ENCODE data around the gene XYLT1.

Gene XYLT1

DNA sequence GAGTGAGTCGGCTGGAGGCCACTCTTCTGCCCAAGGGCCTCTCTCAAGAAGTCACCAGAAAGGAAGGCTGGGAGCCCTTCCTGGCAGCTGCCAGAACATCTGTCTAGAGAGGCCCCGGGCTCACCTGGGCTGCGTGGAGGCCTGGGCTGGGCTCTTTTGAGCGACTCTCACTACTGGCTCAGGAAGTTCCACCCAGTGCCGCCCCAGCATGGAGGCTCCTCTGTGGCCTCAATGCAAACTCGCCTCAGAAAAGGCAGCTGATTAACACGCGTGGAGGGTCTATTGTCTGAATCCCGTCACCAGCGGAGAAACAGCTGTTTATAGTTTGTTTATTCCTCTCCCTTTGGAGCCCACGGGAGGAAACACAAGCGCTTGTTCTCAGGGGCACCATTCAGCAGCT lies 25.3 kb downstream of the XYLT1 start:
- H3F3A ChIP-seq (ENCODE audit: control insufficient read depth, insufficient read depth) = peaks cover 10% of the 10 kb centered on the region
- H3K4me2 ChIP-seq (ENCODE audit: low read length) = no peak overlapping the region
- H3K27me3 ChIP-seq (ENCODE audit: control insufficient read depth, low read length) = no peaks in the 10 kb centered on the region
- H3K4me1 ChIP-seq (ENCODE audit: control insufficient read depth, low read length) = peaks cover 50% of the 10 kb centered on the region
- TF ChIP-seq CTCF (IDR thresholded peaks at IDR 0.05; ENCODE audit: low read depth, low read length, poor library complexity, severe bottlenecking) = no peak
- TF ChIP-seq EZH2phosphoT487 (IDR thresholded peaks at IDR 0.05; ENCODE audit: borderline replicate concordance, low read length) = no peak
- H4K20me1 ChIP-seq (ENCODE audit: control insufficient read depth, insufficient read depth, low read depth, low read length) = no peaks in the 10 kb centered on the region
- H3K4me3 ChIP-seq (ENCODE audit: low read length) = no peak overlapping the region
- peaks cover 23% of the 10 kb centered on the region for H3K79me2 ChIP-seq (ENCODE audit: control insufficient read depth, low read length)
- no peak overlapping the region for H3K27ac ChIP-seq (ENCODE audit: low read depth, low read length)
- H3K36me3 ChIP-seq (ENCODE audit: control insufficient read depth, low read length) = peaks cover 10% of the 10 kb centered on the region; the same call in 1 of the 2 replicates
- no peaks in the 10 kb centered on the region for H3K9me2 ChIP-seq (replicated peaks; ENCODE audit: control insufficient read depth, low read length)
- H3K9me3 ChIP-seq (ENCODE audit: control insufficient read depth, insufficient read depth, low read length) = no peaks in the 10 kb centered on the region

- Histone ChIP-seq H3K4me2 (ENCODE audit: low read length) (no peak overlapping the region), H3K9me3 (ENCODE audit: control insufficient read depth, insufficient read depth, low read length) (no peaks in the 10 kb centered on the region), H4K20me1 (ENCODE audit: control insufficient read depth, insufficient read depth, low read depth, low read length) (no peaks in the 10 kb centered on the region), H3K9me2 (replicated peaks; ENCODE audit: control insufficient read depth, low read length) (no peaks in the 10 kb centered on the region), H3K4me3 (ENCODE audit: low read length) (no peak overlapping the region), H3K4me1 (ENCODE audit: control insufficient read depth, low read length) (peaks cover 50% of the 10 kb centered on the region), H3F3A (ENCODE audit: control insufficient read depth, insufficient read depth) (peaks cover 11% of the 10 kb centered on the region), H3K27ac (ENCODE audit: low read depth, low read length) (no peak overlapping the region), H3K27me3 (ENCODE audit: control insufficient read depth, low read length) (no peaks in the 10 kb centered on the region), H3K79me2 (ENCODE audit: control insufficient read depth, low read length) (peaks cover 23% of the 10 kb centered on the region), H3K36me3 (ENCODE audit: control insufficient read depth, low read length) (peaks cover 10% of the 10 kb centered on the region; the same call in 1 of the 2 replicates)
- no peak for TF ChIP-seq CTCF (IDR thresholded peaks at IDR 0.05; ENCODE audit: low read depth, low read length, poor library complexity, severe bottlenecking)
- TF ChIP-seq EZH2phosphoT487 (IDR thresholded peaks at IDR 0.05; ENCODE audit: borderline replicate concordance, low read length) = no peak
Measured at GRCh38 chr16:17444658-17445057, 26.1 kb downstream of the XYLT1 start.

GRCh38 chr16:17440131-17440530 lies 30.6 kb downstream of the XYLT1 start:
- Histone ChIP-seq H3K4me3 (ENCODE audit: low read length) (peak overlapping the region; percentile 64), H3K4me1 (ENCODE audit: control insufficient read depth, low read length) (peaks cover 71% of the 10 kb centered on the region), H3K27ac (ENCODE audit: low read depth, low read length) (peak overlapping the region; percentile 73), H3K9me3 (ENCODE audit: control insufficient read depth, insufficient read depth, low read length) (no peaks in the 10 kb centered on the region), H4K20me1 (ENCODE audit: control insufficient read depth, insufficient read depth, low read depth, low read length) (no peaks in the 10 kb centered on the region), H3K27me3 (ENCODE audit: control insufficient read depth, low read length) (no peaks in the 10 kb centered on the region), H3F3A (ENCODE audit: control insufficient read depth, insufficient read depth) (peaks cover 16% of the 10 kb centered on the region), H3K79me2 (ENCODE audit: control insufficient read depth, low read length) (peaks cover 43% of the 10 kb centered on the region), H3K9me2 (replicated peaks; ENCODE audit: control insufficient read depth, low read length) (no peaks in the 10 kb centered on the region), H3K36me3 (ENCODE audit: control insufficient read depth, low read length) (peaks cover 7% of the 10 kb centered on the region; the same call in 1 of the 2 replicates), H3K4me2 (ENCODE audit: low read length) (peak overlapping the region; percentile 83)
- TF ChIP-seq EZH2phosphoT487 (IDR thresholded peaks at IDR 0.05; ENCODE audit: borderline replicate concordance, low read length) (no peak), CTCF (IDR thresholded peaks at IDR 0.05; ENCODE audit: low read depth, low read length, poor library complexity, severe bottlenecking) (no peak)

Data from DOHH2 (cell line).